ENCODE measurements around the gene MTCL1.

DNA sequence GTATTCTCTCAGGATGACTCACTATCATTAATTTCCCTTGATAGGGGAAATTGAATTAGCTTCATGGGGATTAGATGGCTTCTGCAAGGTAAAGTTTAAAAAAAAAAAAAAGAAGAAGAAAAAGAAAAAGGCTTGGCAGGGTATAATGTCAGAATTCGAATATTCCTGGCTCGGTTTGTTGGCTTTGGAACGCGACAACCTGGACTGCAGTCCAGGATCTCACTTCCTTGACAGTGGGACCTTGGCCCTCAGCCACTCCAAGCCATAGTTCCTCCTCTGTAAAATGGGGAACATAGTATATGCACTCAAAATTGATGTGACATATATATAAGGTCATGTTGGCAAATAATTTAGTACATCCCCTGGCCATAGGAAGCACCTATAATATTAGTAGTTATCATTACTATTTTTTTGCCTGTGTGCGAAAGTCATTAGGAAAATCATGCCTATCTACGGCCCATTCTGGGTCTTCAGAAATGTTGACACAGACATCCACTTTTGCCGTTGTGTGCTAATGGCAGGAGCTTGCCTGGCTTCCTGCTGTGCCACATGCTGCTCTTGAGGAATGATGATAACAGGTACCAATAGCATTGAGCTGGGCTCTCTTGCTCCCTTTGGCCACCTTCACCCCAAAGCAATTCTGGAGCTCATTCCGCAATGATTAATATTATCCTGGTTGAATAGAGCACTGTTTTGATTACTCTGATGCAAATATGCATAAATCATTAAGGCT lies 97.9 kb downstream of the MTCL1 start:
- TF ChIP-seq CTCF (IDR thresholded peaks at IDR 0.05) (no peak), POLR2A (IDR thresholded peaks at IDR 0.05) (no peak)

Data from heart left ventricle (tissue), 13 donors.